ENCODE results near the gene ABCA2.

GRCh38 chr9:137063311-137064026, 35.4 kb upstream of the ABCA2 start:
- TF ChIP-seq CTCF (IDR thresholded peaks at IDR 0.05) (no peak), POLR2A (IDR thresholded peaks at IDR 0.05) (no peak), POLR2AphosphoS5 (IDR thresholded peaks at IDR 0.05) (no peak), EP300 (IDR thresholded peaks at IDR 0.05) (no peak)

Measured in stomach (tissue), 4 donors.